Omental fat pad (tissue), 4 donors: ENCODE results near the gene MYBPC2. TPM values are rescaled to one million over a fixed set of nuclear protein-coding genes. Genes with fewer than 3 reads are reported as not detected.

Experiments
- ATAC-seq: fragments of 150-250 bp; one replicate; pipeline ENCODE4 v1.9.1; 2016; ENCODE audit warnings: mild to moderate bottlenecking, moderate library complexity; ENCODE audit not compliant: low FRiP score
- DNase-seq: peaks from one replicate; pipeline ENCODE4 v3.0.0-alpha.2; 2019; ENCODE audit warnings: low spot score
- CTCF ChIP-seq, 3 donors: fragments of 450-650 bp; IDR thresholded peaks; one replicate each; pipeline ENCODE4 v1.5.1; 2016 to 2017; ENCODE audit warnings: antibody characterized with exemption in 3 of 3, mild to moderate bottlenecking in 3 of 3, moderate library complexity in 2 of 3
- total RNA-seq, 4 donors: library from RNA; depleted of rRNA; stranded (reverse); fragments of >200 nt; gene quantifications; one replicate each; pipeline ENCODE4 v1.1.0, GENCODE V29; 2016

Gene MYBPC2
- total RNA-seq, 4 donors from 2014 or later, result 0.09 to 0.12 TPM; not detected in 2

GRCh38 chr19:50512999-50513745, 80.5 kb downstream of the MYBPC2 start:
- TF ChIP-seq CTCF (IDR thresholded peaks at IDR 0.05), result no peak
- DNase-seq (no peak), ATAC-seq (no peak)

- ATAC-seq, result no peak
- no peak for TF ChIP-seq CTCF (IDR thresholded peaks at IDR 0.05)
- no peak for DNase-seq
Observed at GRCh38 chr19:50513746-50514345, 81.2 kb downstream of the MYBPC2 start, which contains the start of gene ASPDH. ASPDH (minus strand) TSS chr19:50513913; CDS start chr19:50513823, 90 bp downstream.

- DNase-seq, result no peak
Observed at GRCh38 chr19:50514346-50515167, 81.9 kb downstream of the MYBPC2 start.

GRCh38 chr19:50515168-50515561, 82.5 kb downstream of the MYBPC2 start:
- ATAC-seq (no peak), DNase-seq (no peak)
- no peak for TF ChIP-seq CTCF (IDR thresholded peaks at IDR 0.05)

More at GRCh38 chr19:50514346-50515167, 81.9 kb downstream of the MYBPC2 start:
- no peak for ATAC-seq
- no peak for TF ChIP-seq CTCF (IDR thresholded peaks at IDR 0.05)

Other genes with a start within 250 kb of the MYBPC2 start
- 10 to 100 TPM in 3 of 4 donors, 1 to 10 TPM in 1; 8.0 to 12.8 (median 10.3) TPM for gene MYH14, start 229.3 kb upstream of the MYBPC2 start, total RNA-seq
- under 1 TPM; 0.28 to 0.72 (median 0.31) TPM for gene KCNC3, start 103.5 kb upstream of the MYBPC2 start, total RNA-seq
- gene NAPSA, start 67.3 kb upstream of the MYBPC2 start, total RNA-seq, result 1 to 10 TPM in 2 of 4 donors, not detected in 2; 1.3 TPM
- 10 to 100 TPM; 73.5 to 93.5 (median 82.0) TPM for gene NR1H2, start 56.4 kb upstream of the MYBPC2 start, total RNA-seq
- gene POLD1, start 48.5 kb upstream of the MYBPC2 start, total RNA-seq, result 10 to 100 TPM; 10.0 to 17.2 (median 11.7) TPM
- gene SPIB, start 14.0 kb upstream of the MYBPC2 start, total RNA-seq, result under 1 TPM in 1 of 4 donors, not detected in 3; 0.37 TPM
- gene EMC10, start 43.6 kb downstream of the MYBPC2 start, total RNA-seq, result 10 to 100 TPM; 41.6 to 52.1 (median 47.5) TPM
- 1 to 10 TPM in 1 of 4 donors, not detected in 3; 1.1 TPM for gene GARIN5A, start 44.0 kb downstream of the MYBPC2 start, total RNA-seq
- gene JOSD2, start 78.3 kb downstream of the MYBPC2 start, total RNA-seq, result 10 to 100 TPM; 20.4 to 32.0 (median 23.0) TPM
- gene ASPDH, start 81.0 kb downstream of the MYBPC2 start, total RNA-seq, result not detected
- 1 to 10 TPM in 3 of 4 donors, under 1 TPM in 1; 0.84 to 1.6 (median 1.4) TPM for gene LRRC4B, start 135.5 kb downstream of the MYBPC2 start, total RNA-seq
- gene SYT3, start 207.0 kb downstream of the MYBPC2 start, total RNA-seq, result not detected
- gene C19orf81, start 216.6 kb downstream of the MYBPC2 start, total RNA-seq, result not detected